Small intestine (tissue), 7 donors: ENCODE measurements around the gene TBCC. TPM values are rescaled to one million over a fixed set of nuclear protein-coding genes. Genes with fewer than 3 reads are reported as not detected.

Source experiments
- DNase-seq, 2 donors: peaks; one replicate each; pipeline versions ENCODE4 v3.0.0 to v3.0.0-alpha.2; 2013
- FAIRE-seq: peaks from 2 replicates; lab custom pipeline; 2012; peaks lifted over from hg19 to GRCh38; lab: Jason Lieb, UNC
- H3K27ac ChIP-seq, 3 donors: one replicate each; pipeline ENCODE4 v1.5.1; 2013; ENCODE audit warnings: low read length in 2 of 3, mild to moderate bottlenecking in 2 of 3, control low read depth in 1 of 3, inconsistent platforms in 1 of 3, low read depth in 1 of 3, moderate library complexity in 1 of 3
- H3K27me3 ChIP-seq, 3 donors: one replicate each; pipeline ENCODE4 v1.6.1; 2013; ENCODE audit warnings: low read length in 3 of 3, inconsistent platforms in 1 of 3; ENCODE audit not compliant: control insufficient read depth in 3 of 3, insufficient read depth in 3 of 3
- H3K36me3 ChIP-seq, 3 donors: one replicate each; pipeline ENCODE4 v1.6.1; 2013; ENCODE audit warnings: low read length in 3 of 3, inconsistent platforms in 1 of 3, low read depth in 1 of 3, mild to moderate bottlenecking in 1 of 3, moderate library complexity in 1 of 3; ENCODE audit not compliant: control insufficient read depth in 3 of 3, insufficient read depth in 2 of 3
- H3K4me1 ChIP-seq, 3 donors: one replicate each; pipeline ENCODE4 v1.6.1; 2013; ENCODE audit warnings: low read length in 2 of 3, inconsistent platforms in 1 of 3, low read depth in 1 of 3, mild to moderate bottlenecking in 1 of 3, moderate library complexity in 1 of 3; ENCODE audit not compliant: control insufficient read depth in 3 of 3, insufficient read depth in 2 of 3
- H3K4me3 ChIP-seq, 3 donors: one replicate each; pipeline ENCODE4 v1.5.1; 2013; ENCODE audit warnings: low read length in 3 of 3, control low read depth in 1 of 3, inconsistent platforms in 1 of 3, low read depth in 1 of 3, mild to moderate bottlenecking in 1 of 3, moderate library complexity in 1 of 3
- H3K9me3 ChIP-seq, 2 donors: one replicate each; pipeline ENCODE4 v1.6.1; 2013; ENCODE audit warnings: low read depth in 1 of 2, low read length in 1 of 2; ENCODE audit not compliant: control insufficient read depth in 2 of 2, insufficient read depth in 1 of 2
- WGBS, 3 donors: extraction: QIAGEN DNeasy Blood & Tissue Kit; methylation state at CpG; one replicate each; pipeline ENCODE4 v1.1.7; 2013; 5-methylcytosine and 5-hydroxymethylcytosine counted together
- polyA plus RNA-seq, 4 donors: library from polyadenylated mRNA; stranded (reverse) in 3 of 4; unstranded in 1 of 4; fragments of 200-250 nt in 3 of 4; fragments of 120-200 nt in 1 of 4; gene quantifications; one replicate each; pipeline versions ENCODE4 v1.2.1 to v1.2.3, GENCODE V29; 2013
- donor health status: healthy with polysubstance abuse.
- donor health status: control.
- donor health status: control.
- donor health status: Bipolar disorder and iron deficiency.
- donor health status: healthy.

Gene TBCC
- polyA plus RNA-seq, 4 donors: 23.8 to 30.0 (median 26.9) TPM

- Histone ChIP-seq H3K36me3 (peaks cover 0 to 5% (median 0%) of the 10 kb centered on the region in 3 donors), H3K4me3 (peak overlapping the region in 1 of 3 donors; percentile 12), H3K27me3 (no peaks in the 10 kb centered on the region), H3K27ac (no peak overlapping the region), H3K9me3 (no peaks in the 10 kb centered on the region), H3K4me1 (peaks cover 2 to 17% (median 16%) of the 10 kb centered on the region in 3 donors)
- no peak for DNase-seq
- no peak for FAIRE-seq
- WGBS, 3 donors: 86 to 90% (median 87%) methylated on average over 3 of the region's 3 CpGs
Observed at GRCh38 chr6:42786525-42786985, 40.7 kb upstream of the TBCC start.

- Histone ChIP-seq H3K4me1 (peaks cover 2 to 16% (median 16%) of the 10 kb centered on the region in 3 donors), H3K27ac (peak overlapping the region; percentile 11 to 91 (median 70)), H3K27me3 (no peaks in the 10 kb centered on the region), H3K36me3 (peaks cover 0 to 2% (median 0%) of the 10 kb centered on the region in 3 donors), H3K9me3 (no peaks in the 10 kb centered on the region), H3K4me3 (peak overlapping the region; percentile 29 to 84 (median 67))
- DNase-seq: no peak
- WGBS, 3 donors: 51 to 70% (median 68%) methylated on average over 12 of the region's 12 CpGs
- no peak for FAIRE-seq
Observed at GRCh38 chr6:42784717-42785498, 39.0 kb upstream of the TBCC start.

DNA sequence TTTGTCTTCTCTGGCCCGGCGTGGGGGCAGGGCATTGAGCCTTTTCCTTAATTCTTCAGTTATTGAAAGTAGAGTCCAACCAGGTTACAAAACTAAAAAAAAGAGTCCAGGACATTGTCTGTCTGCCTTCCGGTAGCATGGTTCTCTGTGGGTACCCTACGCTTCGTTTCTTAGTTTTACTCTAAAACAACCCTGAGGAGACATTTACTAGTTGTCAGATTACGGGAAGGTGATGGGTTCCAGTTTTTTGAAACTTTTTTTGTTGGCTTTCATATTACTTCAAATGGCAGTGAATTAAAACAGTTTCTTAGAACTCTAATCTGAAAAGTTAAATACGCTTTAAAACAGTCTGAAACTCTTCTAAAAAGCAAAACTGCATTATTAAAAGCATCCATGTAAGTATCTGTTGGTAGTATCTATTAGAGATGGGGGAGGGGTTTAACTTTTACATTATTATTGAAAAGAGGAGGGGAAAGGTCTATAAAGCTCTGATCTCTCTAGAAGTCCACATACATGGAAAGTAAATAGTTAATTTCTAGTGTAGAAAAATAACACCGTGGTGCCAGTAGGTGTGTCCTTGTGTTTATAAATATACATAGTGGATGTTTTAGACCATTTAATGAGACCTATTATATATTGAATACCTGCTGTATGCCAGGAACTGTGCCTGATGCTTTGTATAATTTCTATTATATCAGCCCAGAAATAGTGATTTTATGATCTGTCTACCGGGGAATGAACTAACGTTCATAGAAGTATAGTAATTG is 38.2 kb upstream of the TBCC start:
- Histone ChIP-seq H3K27me3 (no peaks in the 10 kb centered on the region), H3K9me3 (no peaks in the 10 kb centered on the region), H3K4me1 (peaks cover 2 to 12% (median 11%) of the 10 kb centered on the region in 3 donors), H3K4me3 (peak overlapping the region; percentile 67 to 99 (median 84)), H3K36me3 (peaks cover 0 to 2% (median 0%) of the 10 kb centered on the region in 3 donors), H3K27ac (peak overlapping the region; percentile 91 to 100 (median 100))
- FAIRE-seq (no peak), DNase-seq (peak in 1 of 2 donors; percentile 41)
- WGBS, 3 donors: 0 to 1% (median 1%) methylated on average over 10 of the region's 10 CpGs

DNA sequence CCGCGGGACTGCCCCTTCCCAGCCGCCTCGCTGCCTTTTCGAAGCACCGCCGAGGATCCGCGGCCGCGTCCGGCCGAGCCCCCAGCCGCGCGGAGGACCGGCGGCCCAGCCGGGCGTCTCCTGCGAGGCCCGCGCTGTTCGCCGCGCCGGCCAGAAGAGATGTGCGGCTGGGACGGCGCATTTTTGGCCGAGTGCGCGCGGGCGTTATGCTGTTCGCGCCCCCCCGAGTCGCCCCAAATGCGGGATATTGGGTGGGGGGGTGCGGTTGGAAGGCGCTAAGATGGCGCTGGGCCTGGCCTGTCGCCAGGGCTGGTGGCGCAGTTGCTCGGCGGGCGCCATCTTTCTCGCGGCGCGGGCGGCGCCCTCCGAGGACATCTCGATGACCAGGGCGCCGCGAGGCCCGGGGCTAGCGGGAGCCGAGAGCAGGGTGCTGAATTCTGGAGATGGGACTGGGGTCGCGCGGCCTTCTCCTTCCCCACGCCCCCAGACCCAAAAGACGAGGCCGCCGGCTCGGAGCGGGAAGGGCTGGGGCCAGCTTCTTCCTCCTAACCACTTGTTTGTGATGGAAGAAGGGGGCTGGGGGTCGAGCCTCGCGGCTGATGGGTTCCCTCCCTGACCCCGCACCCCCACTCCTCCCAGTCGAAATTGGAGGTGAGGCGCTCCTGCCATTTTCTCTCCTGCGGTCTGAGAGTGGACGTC is 37.4 kb upstream of the TBCC start:
- peaks cover 0 to 1% (median 0%) of the 10 kb centered on the region in 3 donors for H3K36me3 ChIP-seq
- no peaks in the 10 kb centered on the region for H3K9me3 ChIP-seq
- 0% methylated on average over 40 to 79 of the region's 79 CpGs for WGBS, 3 donors
- H3K4me1 ChIP-seq: peaks cover 2 to 9% (median 9%) of the 10 kb centered on the region in 3 donors
- H3K27ac ChIP-seq: peak overlapping the region; percentile 91 to 100 (median 100)
- FAIRE-seq: no peak
- peak; percentile 67 to 92 for DNase-seq
- H3K4me3 ChIP-seq: peak overlapping the region; percentile 67 to 99 (median 84)
- no peaks in the 10 kb centered on the region for H3K27me3 ChIP-seq

DNA sequence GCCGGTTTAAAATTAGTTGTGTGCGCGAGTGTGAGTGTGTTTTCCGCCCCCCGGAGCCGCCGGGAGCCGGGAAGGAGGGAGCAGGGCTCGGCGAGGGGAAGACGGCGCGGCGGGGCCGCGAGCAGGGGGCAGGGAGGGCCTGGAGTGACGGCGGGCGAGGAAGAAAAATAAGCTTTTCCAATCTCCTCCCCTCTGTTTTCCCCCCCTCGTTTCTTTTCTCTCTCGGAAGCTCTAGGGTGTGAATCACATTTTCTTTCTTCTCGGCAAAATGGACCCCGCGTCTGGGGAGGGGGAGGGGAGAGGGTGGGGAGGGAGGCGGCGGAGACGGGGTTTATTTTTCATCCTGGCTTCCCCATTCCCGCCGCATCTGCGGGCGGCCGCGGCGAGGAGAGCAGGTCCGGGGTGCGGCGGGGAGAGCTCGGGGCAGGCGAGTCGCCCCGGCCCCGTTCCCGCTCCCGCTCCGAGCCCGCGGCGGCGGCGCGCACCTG is 36.8 kb upstream of the TBCC start:
- DNase-seq (peak; percentile 71 to 87), FAIRE-seq (no peak)
- Histone ChIP-seq H3K4me3 (peak overlapping the region; percentile 67 to 99 (median 84)), H3K27me3 (no peaks in the 10 kb centered on the region), H3K4me1 (peaks cover 2 to 9% (median 8%) of the 10 kb centered on the region in 3 donors), H3K9me3 (no peaks in the 10 kb centered on the region), H3K27ac (peak overlapping the region; percentile 91 to 100 (median 100)), H3K36me3 (no peaks in the 10 kb centered on the region)
- 1 to 2% (median 1%) methylated on average over 23 to 51 of the region's 51 CpGs for WGBS, 3 donors

GRCh38 chr6:42781796-42782688 is 36.1 kb upstream of the TBCC start, which contains the start of gene BICRAL:
Gene BICRAL, plus strand, starts transcription at chr6:42782052. Its CDS starts 39,971 bp downstream, at chr6:42822023.
- Histone ChIP-seq H3K9me3 (no peaks in the 10 kb centered on the region), H3K4me1 (peaks cover 2 to 14% (median 9%) of the 10 kb centered on the region in 3 donors), H3K27me3 (no peaks in the 10 kb centered on the region), H3K4me3 (peak within 1 kb of the TSS; percentile 67 to 99 (median 84)), H3K36me3 (no peaks in the 10 kb centered on the region), H3K27ac (peak within 1 kb of the TSS; percentile 91 to 100 (median 100))
- DNase-seq: peak; percentile 51 to 89
- 0 to 1% (median 1%) methylated on average over 46 to 68 of the region's 70 CpGs for WGBS, 3 donors
- FAIRE-seq: no peak

GRCh38 chr6:42781546-42781795 is 35.6 kb upstream of the TBCC start:
- FAIRE-seq (no peak), DNase-seq (no peak)
- Histone ChIP-seq H3K9me3 (no peaks in the 10 kb centered on the region), H3K4me1 (peaks cover 2 to 10% (median 7%) of the 10 kb centered on the region in 3 donors), H3K36me3 (no peaks in the 10 kb centered on the region), H3K4me3 (peak overlapping the region; percentile 67 to 99 (median 84)), H3K27me3 (no peaks in the 10 kb centered on the region), H3K27ac (peak overlapping the region in 2 of 3 donors; percentile 91 to 100)
- WGBS, 3 donors: 0 to 2% (median 0%) methylated on average over 4 of the region's 4 CpGs
